Kidney (tissue), 14 donors: ENCODE results near the gene MED23. TPM values are rescaled to one million over a fixed set of nuclear protein-coding genes. Genes with fewer than 3 reads are reported as not detected.

ENCODE experiments used
- DNase-seq, 5 donors: peaks; one replicate each; pipeline ENCODE4 v3.0.0-alpha.2; 2013 to 2020
- FAIRE-seq: peaks from 2 replicates; lab custom pipeline; 2012; peaks lifted over from hg19 to GRCh38; lab: Jason Lieb, UNC
- H3K27ac ChIP-seq, 2 donors: one replicate each; pipeline ENCODE4 v1.7.0; 2013; ENCODE audit warnings: low read depth in 2 of 2, low read length in 2 of 2, inconsistent platforms in 1 of 2
- H3K27me3 ChIP-seq: one replicate; pipeline ENCODE4 v1.7.1; 2013; ENCODE audit warnings: low read length, inconsistent platforms; ENCODE audit not compliant: control insufficient read depth, insufficient read depth
- H3K36me3 ChIP-seq, 3 donors: one replicate each; pipeline versions ENCODE4 v1.7.0 to v1.7.1; 2013; ENCODE audit warnings: low read length in 3 of 3, control low read depth in 1 of 3, inconsistent platforms in 1 of 3; ENCODE audit not compliant: insufficient read depth in 3 of 3, control insufficient read depth in 2 of 3
- H3K4me1 ChIP-seq, 3 donors: one replicate each; pipeline versions ENCODE4 v1.7.0 to v1.7.1; 2013; ENCODE audit warnings: low read length in 3 of 3, inconsistent platforms in 1 of 3, low read depth in 1 of 3; ENCODE audit not compliant: control insufficient read depth in 2 of 3, insufficient read depth in 2 of 3
- H3K4me3 ChIP-seq, 3 donors: one replicate each; pipeline versions ENCODE4 v1.7.0 to v1.8.1; 2013; ENCODE audit warnings: low read length in 3 of 3, control low read depth in 1 of 3, inconsistent platforms in 1 of 3
- H3K9ac ChIP-seq, 3 donors: one replicate each; pipeline versions ENCODE4 v1.7.0 to v1.7.1; 2013; ENCODE audit warnings: low read length in 3 of 3, control low read depth in 1 of 3, inconsistent platforms in 1 of 3
- H3K9me3 ChIP-seq, 3 donors: one replicate each; pipeline versions ENCODE4 v1.7.0 to v1.7.1; 2013; ENCODE audit warnings: low read length in 3 of 3, control low read depth in 1 of 3, inconsistent platforms in 1 of 3; ENCODE audit not compliant: control insufficient read depth in 2 of 3, insufficient read depth in 1 of 3
- CTCF ChIP-seq: IDR thresholded peaks from 3 replicates; pipeline ENCODE4 v1.5.1; 2012; ENCODE audit warnings: mild to moderate bottlenecking, moderate library complexity, borderline replicate concordance; ENCODE audit not compliant: insufficient read depth; ENCODE audit errors: extremely low read depth
- intact Hi-C: fragments of 100-400 bp; cut with DNase I; formaldehyde crosslinking; loops from one replicate; pipeline ENCODE4 v1.11.1; 2022
- polyA plus RNA-seq: library from polyadenylated mRNA; stranded (reverse); fragments of 350-450 nt; fragmentation: Illumina TruSeq; extraction: RNeasy Lipid Tissue Mini Kit (QIAGEN cat#74804); gene quantifications from one replicate; pipeline ENCODE4 v1.2.3, GENCODE V29; 2014; ENCODE audit warnings: low read depth, low replicate concordance; ENCODE audit not compliant: insufficient read depth
- total RNA-seq: library from RNA; stranded (reverse); fragmentation: NEBNext Ultra II Directional; extraction: Animal tissue kit (Norgen Biotek cat#: 25700); gene quantifications from one replicate; pipeline ENCODE4 v1.2.1, GENCODE V29; 2021
- donor health status: control.
- donor health status: control.
- donor health status: control.
- donor health status: control.
- donor health status: control.
- donor health status: DM: yes; HTN: yes; CAD: no.
- donor health status: Normal renal cell carcinoma (clear cell type).

Gene MED23
- total and polyA plus RNA-seq, 2 donors from 2014 or later = 7.7 to 27.4 TPM

- H3K27me3 ChIP-seq = no peaks in the 10 kb centered on the region
- H3K4me3 ChIP-seq = no peak overlapping the region
- H3K36me3 ChIP-seq = no peaks in the 10 kb centered on the region
- DNase-seq = no peak
- H3K9me3 ChIP-seq = no peaks in the 10 kb centered on the region
- H3K4me1 ChIP-seq = no peaks in the 10 kb centered on the region
- FAIRE-seq = no peak
- H3K27ac ChIP-seq = no peak overlapping the region
- intact Hi-C loops = no loop called here
- H3K9ac ChIP-seq = no peak overlapping the region
- TF ChIP-seq CTCF = no peak
Measured at GRCh38 chr6:131640100-131640499, 12.1 kb upstream of the MED23 start.

GRCh38 chr6:131638013-131638412 is 10.0 kb upstream of the MED23 start:
- Histone ChIP-seq H3K9ac (no peak overlapping the region), H3K27me3 (no peaks in the 10 kb centered on the region), H3K9me3 (no peaks in the 10 kb centered on the region), H3K36me3 (no peaks in the 10 kb centered on the region), H3K4me3 (peak overlapping the region; percentile 24 to 27 (median 26)), H3K27ac (no peak overlapping the region), H3K4me1 (no peaks in the 10 kb centered on the region)
- intact Hi-C loops = no loop called here
- FAIRE-seq (no peak), DNase-seq (no peak)
- TF ChIP-seq CTCF = no peak

GRCh38 chr6:131636880-131637792 is 9.1 kb upstream of the MED23 start, which contains the start of gene ENPP3:
ENPP3 (plus strand) TSS chr6:131637302; CDS start chr6:131637385, 83 bp downstream.
- Histone ChIP-seq H3K4me1 (no peaks in the 10 kb centered on the region), H3K27ac (peak within 1 kb of the TSS in 1 of 2 donors; percentile 52), H3K9ac (no peak within 1 kb of the TSS), H3K9me3 (no peaks in the 10 kb centered on the region), H3K4me3 (peak within 1 kb of the TSS; percentile 26 to 48 (median 27)), H3K36me3 (no peaks in the 10 kb centered on the region), H3K27me3 (no peaks in the 10 kb centered on the region)
- intact Hi-C loops = no loop called here
- TF ChIP-seq CTCF = no peak
- peak; percentile 70 for FAIRE-seq
- DNase-seq = peak in 2 of 5 donors; percentile 8 to 50
